Cardiac fibroblast (primary cell): ENCODE measurements around the gene KCTD2.

Experiments
- DNase-seq, 2 donors: peaks; one replicate each; pipeline versions ENCODE4 v3.0.0 to v3.0.0-alpha.2; 2010; ENCODE audit warnings: low read depth in 2 of 2
- H3K4me3 ChIP-seq, 2 donors: replicated peaks in 1 of 2; 1 replicate in 1 of 2; 2 replicates in 1 of 2; pipeline ENCODE4 v1.5.1; 2011; ENCODE audit warnings: low read depth in 2 of 2, low read length in 2 of 2, mild to moderate bottlenecking in 2 of 2, moderate library complexity in 1 of 2
- CTCF ChIP-seq: IDR thresholded peaks from one replicate; pipeline ENCODE4 v1.5.1; 2011; ENCODE audit warnings: low read depth, mild to moderate bottlenecking, low read length, inconsistent platforms

Gene KCTD2

GRCh38 chr17:75046407-75047289, at the start of gene KCTD2, which contains the start of gene ATP5PD:
Gene KCTD2 (plus strand): TSS chr17:75047225. CDS start chr17:75047251, 26 bp downstream.
Gene ATP5PD (minus strand): TSS chr17:75046969. CDS start chr17:75042650, 4,319 bp downstream.
- DNase-seq = peak; percentile 97 to 98
- H3K4me3 ChIP-seq = peak within 1 kb of the TSS; percentile 98 to 100
- no peak for TF ChIP-seq CTCF

- no peak for DNase-seq
- no peak for TF ChIP-seq CTCF
- H3K4me3 ChIP-seq = no peak overlapping the region
Measured at GRCh38 chr17:74998783-74999182, 48.2 kb upstream of the KCTD2 start.

GRCh38 chr17:74999523-74999922, 47.5 kb upstream of the KCTD2 start:
- TF ChIP-seq CTCF = no peak

GRCh38 chr17:75001915-75002843, 44.8 kb upstream of the KCTD2 start:
- H3K4me3 ChIP-seq = no peak overlapping the region
- DNase-seq = no peak
- no peak for TF ChIP-seq CTCF

More at GRCh38 chr17:74999523-74999922, 47.5 kb upstream of the KCTD2 start:
- DNase-seq = no peak
- no peak overlapping the region for H3K4me3 ChIP-seq

- TF ChIP-seq CTCF = no peak
- DNase-seq = no peak
- H3K4me3 ChIP-seq = no peak overlapping the region
Measured at GRCh38 chr17:75003070-75003956, 43.7 kb upstream of the KCTD2 start.

- DNase-seq = no peak
- H3K4me3 ChIP-seq = no peak overlapping the region
- TF ChIP-seq CTCF = no peak
Measured at GRCh38 chr17:75003957-75004355, 43.1 kb upstream of the KCTD2 start.
